ENCODE results near the gene IL17REL. TPM values are rescaled to one million over a fixed set of nuclear protein-coding genes. Genes with fewer than 3 reads are reported as not detected.

The IL17REL gene
- total RNA-seq, 1 donor from 2014 or later = not detected

DNA sequence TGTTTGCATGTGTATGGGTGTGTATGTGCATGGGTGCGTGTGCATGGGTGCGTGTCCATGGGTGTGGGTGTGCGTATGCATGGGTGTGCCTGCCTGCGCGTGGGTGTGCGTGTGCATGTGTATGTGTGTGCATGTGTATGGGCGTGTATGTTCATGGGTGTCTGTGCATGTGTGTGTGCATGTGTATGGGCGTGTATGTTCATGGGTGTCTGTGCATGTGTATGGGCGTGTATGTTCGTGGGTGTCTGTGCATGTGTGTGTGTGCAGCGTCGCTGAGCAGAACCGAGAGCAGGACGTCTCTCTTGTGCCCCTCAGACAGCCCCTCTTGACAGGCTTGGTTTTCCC, 13.9 kb downstream of the IL17REL start:
- H3K36me3 ChIP-seq = no peaks in the 10 kb centered on the region
- no peak for TF ChIP-seq CTCF (IDR thresholded peaks at IDR 0.05)
- no peaks in the 10 kb centered on the region for H3K4me1 ChIP-seq
- no peaks in the 10 kb centered on the region for H3K27me3 ChIP-seq
- ATAC-seq (no peak), DNase-seq (peak; percentile 54)
- H3K4me3 ChIP-seq = no peak overlapping the region
- no peak overlapping the region for H3K27ac ChIP-seq
- H3K9me3 ChIP-seq = no peaks in the 10 kb centered on the region
- intact Hi-C loops (cut with DNase I) = no loop called here

DNA sequence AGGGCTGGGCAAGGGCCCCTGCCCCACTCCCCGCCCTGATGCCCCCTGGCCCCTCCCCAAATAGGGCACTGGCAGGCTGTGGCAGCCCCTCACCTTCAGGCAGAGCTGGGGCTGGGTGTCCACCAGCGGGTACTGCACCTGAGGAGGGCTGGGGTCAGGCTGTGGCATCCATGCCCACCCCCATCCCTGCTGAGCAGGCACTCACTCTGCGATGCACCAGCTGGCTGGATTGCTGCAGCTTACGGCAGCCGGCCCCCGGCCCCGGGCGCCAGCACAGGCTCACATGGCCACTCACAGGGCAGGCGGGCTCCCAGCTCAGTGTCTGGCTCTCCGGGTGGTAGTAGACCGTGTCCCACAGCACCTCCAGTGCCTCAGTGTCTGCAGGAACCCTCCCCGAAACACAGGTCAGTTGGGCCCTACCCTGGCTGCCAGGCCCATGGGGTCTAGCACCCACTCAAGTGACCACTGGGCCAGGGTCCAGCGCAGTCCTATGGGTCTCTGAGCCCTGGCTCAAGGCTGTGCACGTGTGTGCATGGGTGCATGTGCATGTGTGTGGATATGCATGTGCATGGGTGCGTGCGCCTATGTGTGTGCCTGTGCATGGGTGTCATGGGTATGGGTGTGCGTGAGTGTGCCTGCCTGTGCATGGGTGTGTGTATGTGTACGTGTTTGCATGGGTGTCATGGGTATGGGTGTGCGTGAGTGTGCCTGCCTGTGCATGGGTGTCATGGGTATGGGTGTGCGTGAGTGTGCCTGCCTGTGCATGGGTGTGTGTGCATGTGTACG, 14.4 kb downstream of the IL17REL start:
- H3K27ac ChIP-seq = no peak overlapping the region
- intact Hi-C loops (cut with DNase I) = no loop called here
- TF ChIP-seq CTCF (IDR thresholded peaks at IDR 0.05) = no peak
- peaks cover 2% of the 10 kb centered on the region for H3K4me1 ChIP-seq
- no peaks in the 10 kb centered on the region for H3K36me3 ChIP-seq
- no peaks in the 10 kb centered on the region for H3K9me3 ChIP-seq
- no peaks in the 10 kb centered on the region for H3K27me3 ChIP-seq
- no peak overlapping the region for H3K4me3 ChIP-seq
- ATAC-seq (no peak), DNase-seq (peak; percentile 62)

- no peak for TF ChIP-seq CTCF (IDR thresholded peaks at IDR 0.05)
- peaks cover 4% of the 10 kb centered on the region for H3K4me1 ChIP-seq
Observed at GRCh38 chr22:49997251-49997599, 15.3 kb downstream of the IL17REL start.

DNA sequence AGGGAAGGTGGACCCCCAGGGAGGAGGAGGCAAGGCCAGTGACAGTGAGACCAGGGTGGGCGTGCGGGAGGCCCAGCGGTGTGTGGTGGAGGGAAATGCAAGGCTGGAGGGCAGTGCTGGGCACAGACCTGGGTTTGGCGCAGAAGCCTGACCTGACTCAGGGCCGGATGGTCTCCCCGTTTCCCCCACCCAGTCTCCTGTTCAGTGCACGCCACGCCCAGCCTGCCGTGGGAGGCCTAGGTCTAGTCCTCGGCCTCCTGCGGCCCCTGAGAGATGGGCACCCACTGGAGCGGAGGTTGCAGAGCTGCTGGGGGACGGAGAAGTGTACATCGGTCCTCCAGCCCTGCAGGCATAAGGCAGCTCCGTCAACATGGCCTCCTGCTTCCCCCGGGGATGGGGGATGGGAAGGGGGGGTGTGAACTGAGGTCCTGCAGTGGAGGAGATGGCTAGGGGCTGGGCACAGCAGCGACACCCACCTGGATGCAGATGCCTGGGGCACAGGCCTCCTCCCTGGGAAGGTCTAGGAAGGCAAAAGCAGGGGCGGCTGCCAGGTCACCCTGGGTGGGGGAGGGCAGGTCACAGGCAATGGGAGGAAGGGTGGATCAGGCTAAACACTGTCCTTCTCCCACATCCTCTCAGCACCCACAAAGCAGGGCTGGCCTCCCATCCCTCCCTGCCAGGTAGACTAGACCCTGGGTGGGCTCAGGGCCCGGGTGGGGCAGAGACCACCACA, 15.9 kb downstream of the IL17REL start:
- ATAC-seq (no peak), DNase-seq (peak; percentile 49)
- intact Hi-C loops (cut with DNase I) = no loop called here

More at GRCh38 chr22:49997251-49997599, 15.3 kb downstream of the IL17REL start:
- Histone ChIP-seq H3K27me3 (no peaks in the 10 kb centered on the region), H3K27ac (no peak overlapping the region), H3K9me3 (no peaks in the 10 kb centered on the region), H3K4me3 (no peak overlapping the region), H3K36me3 (no peaks in the 10 kb centered on the region)
- intact Hi-C loops (cut with DNase I) = no loop called here
- ATAC-seq (no peak), DNase-seq (peak; percentile 71)

GRCh38 chr22:49996119-49996517, 16.4 kb downstream of the IL17REL start:
- no peaks in the 10 kb centered on the region for H3K36me3 ChIP-seq
- TF ChIP-seq CTCF (IDR thresholded peaks at IDR 0.05) = no peak
- no peaks in the 10 kb centered on the region for H3K9me3 ChIP-seq
- ATAC-seq (no peak), DNase-seq (no peak)
- H3K4me1 ChIP-seq = peaks cover 4% of the 10 kb centered on the region
- H3K27me3 ChIP-seq = no peaks in the 10 kb centered on the region
- no peak overlapping the region for H3K4me3 ChIP-seq
- H3K27ac ChIP-seq = no peak overlapping the region
- intact Hi-C loops (cut with DNase I) = no loop called here

More for the DNA sequence above, 15.9 kb downstream of the IL17REL start:
- Histone ChIP-seq H3K4me1 (peaks cover 4% of the 10 kb centered on the region), H3K4me3 (no peak overlapping the region), H3K27me3 (no peaks in the 10 kb centered on the region), H3K9me3 (no peaks in the 10 kb centered on the region), H3K27ac (no peak overlapping the region), H3K36me3 (no peaks in the 10 kb centered on the region)
- TF ChIP-seq CTCF (IDR thresholded peaks at IDR 0.05) = no peak
